H9 (cell line): ENCODE results near the gene PHACTR1. TPM values are rescaled to one million over a fixed set of nuclear protein-coding genes. Genes with fewer than 3 reads are reported as not detected.

Experiments
- DNase-seq: peaks from one replicate; pipeline ENCODE4 v3.0.0-alpha.2; 2017
- H2AFZ ChIP-seq: one replicate; pipeline ENCODE4 v1.6.1; 2013; ENCODE audit warnings: mild to moderate bottlenecking, low read length, control low read depth, moderate library complexity
- H2AK5ac ChIP-seq: 2 replicates; pipeline ENCODE4 v1.6.1; 2013; ENCODE audit warnings: low read length, control low read depth, mixed read lengths; ENCODE audit not compliant: insufficient read length
- H2BK120ac ChIP-seq: one replicate; pipeline ENCODE4 v1.6.1; 2013; ENCODE audit warnings: low read depth, mild to moderate bottlenecking, low read length, control low read depth, inconsistent platforms; ENCODE audit not compliant: poor library complexity, severe bottlenecking
- H2BK12ac ChIP-seq: 2 replicates; pipeline ENCODE4 v1.6.1; 2013; ENCODE audit warnings: low read length, control low read depth, mixed read lengths, low read depth; ENCODE audit not compliant: insufficient read length
- H2BK15ac ChIP-seq: 2 replicates; pipeline ENCODE4 v1.6.1; 2013; ENCODE audit warnings: low read depth, low read length, control low read depth
- H2BK20ac ChIP-seq: one replicate; pipeline ENCODE4 v1.6.1; 2013; ENCODE audit warnings: low read depth, mild to moderate bottlenecking, low read length, control low read depth, inconsistent platforms; ENCODE audit not compliant: poor library complexity, severe bottlenecking
- H2BK5ac ChIP-seq: 2 replicates; pipeline ENCODE4 v1.6.1; 2013; ENCODE audit warnings: low read length, control low read depth, mixed read lengths; ENCODE audit not compliant: insufficient read length
- H3K14ac ChIP-seq: 2 replicates; pipeline ENCODE4 v1.6.1; 2013; ENCODE audit warnings: low read length, control low read depth; ENCODE audit not compliant: insufficient read depth
- H3K18ac ChIP-seq: 2 replicates; pipeline ENCODE4 v1.6.1; 2013; ENCODE audit warnings: low read depth, mild to moderate bottlenecking, mixed read lengths, low read length, control low read depth; ENCODE audit not compliant: insufficient read length
- H3K23ac ChIP-seq: 2 replicates; pipeline ENCODE4 v1.6.1; 2013; ENCODE audit warnings: low read length, control low read depth, mixed read lengths, low read depth; ENCODE audit not compliant: insufficient read length
- H3K23me2 ChIP-seq: 2 replicates; pipeline ENCODE4 v1.6.1; 2013; ENCODE audit warnings: low read depth, mild to moderate bottlenecking, mixed read lengths, low read length, control low read depth; ENCODE audit not compliant: insufficient read length, poor library complexity, severe bottlenecking
- H3K27ac ChIP-seq: 2 replicates; pipeline ENCODE4 v1.5.1; 2013; ENCODE audit warnings: low read length, control low read depth, mixed read lengths, low read depth; ENCODE audit not compliant: insufficient read length
- H3K27me3 ChIP-seq: 2 replicates; pipeline ENCODE4 v1.6.1; 2013; ENCODE audit warnings: low read length, control low read depth, inconsistent platforms; ENCODE audit not compliant: insufficient read depth
- H3K4ac ChIP-seq: 2 replicates; pipeline ENCODE4 v1.6.1; 2013; ENCODE audit warnings: low read depth, mild to moderate bottlenecking, control low read depth, inconsistent platforms, low read length, moderate library complexity
- H3K4me1 ChIP-seq: 2 replicates; pipeline ENCODE4 v1.6.1; 2013; ENCODE audit warnings: low read length, control low read depth, inconsistent platforms; ENCODE audit not compliant: insufficient read depth
- H3K4me2 ChIP-seq: 2 replicates; pipeline ENCODE4 v1.6.1; 2013; ENCODE audit warnings: low read length, control low read depth, mixed read lengths; ENCODE audit not compliant: insufficient read length, insufficient read depth
- H3K56ac ChIP-seq: 2 replicates; pipeline ENCODE4 v1.6.1; 2013; ENCODE audit warnings: low read depth, mild to moderate bottlenecking, mixed read lengths, low read length, control low read depth; ENCODE audit not compliant: insufficient read length
- H3K79me1 ChIP-seq: 2 replicates; pipeline ENCODE4 v1.6.1; 2013; ENCODE audit warnings: low read depth, mild to moderate bottlenecking, moderate library complexity, low read length, control low read depth, inconsistent platforms; ENCODE audit not compliant: insufficient read depth, poor library complexity, severe bottlenecking
- H3K79me2 ChIP-seq: 2 replicates; pipeline ENCODE4 v1.6.1; 2013; ENCODE audit warnings: low read length, control low read depth, inconsistent platforms; ENCODE audit not compliant: insufficient read depth
- H3K9ac ChIP-seq: 2 replicates; pipeline ENCODE4 v1.6.1; 2013; ENCODE audit warnings: low read length, control low read depth, mixed read lengths; ENCODE audit not compliant: insufficient read length; ENCODE audit errors: extremely low read depth
- H3K9me3 ChIP-seq: one replicate; pipeline ENCODE4 v1.6.1; 2013; ENCODE audit warnings: low read depth, low read length, inconsistent platforms; ENCODE audit not compliant: control insufficient read depth
- H3T11ph ChIP-seq: one replicate; pipeline ENCODE4 v1.6.1; 2013; ENCODE audit warnings: mild to moderate bottlenecking, low read length, control low read depth, inconsistent platforms
- H4K20me1 ChIP-seq: one replicate; pipeline ENCODE4 v1.6.1; 2013; ENCODE audit not compliant: control insufficient read depth, insufficient read length, insufficient read depth
- H4K5ac ChIP-seq: 2 replicates; pipeline ENCODE4 v1.6.1; 2013; ENCODE audit warnings: low read depth, mild to moderate bottlenecking, mixed read lengths, low read length, control low read depth; ENCODE audit not compliant: insufficient read length
- H4K8ac ChIP-seq: replicated peaks from 2 replicates; pipeline ENCODE4 v1.6.1; 2013; ENCODE audit warnings: low read length, control low read depth, mixed read lengths, low read depth; ENCODE audit not compliant: insufficient read length
- H4K91ac ChIP-seq: 2 replicates; pipeline ENCODE4 v1.6.1; 2013; ENCODE audit warnings: low read depth, mild to moderate bottlenecking, moderate library complexity, mixed read lengths, low read length, control low read depth; ENCODE audit not compliant: insufficient read length
- H3K27ac Mint-ChIP-seq, 3 experiments: 2 replicates in 2 of 3; 3 replicates in 1 of 3; pipeline ENCODE4 v1.8.0; 2020 to 2021; ENCODE audit warnings: mixed read lengths in 3 of 3, mild to moderate bottlenecking in 1 of 3, moderate library complexity in 1 of 3
- H3K27me3 Mint-ChIP-seq: 2 replicates; pipeline ENCODE4 v1.8.0; 2021; ENCODE audit warnings: low read depth, mild to moderate bottlenecking, moderate library complexity, mixed read lengths
- H3K36me3 Mint-ChIP-seq, 3 experiments: 2 replicates in 2 of 3; 3 replicates in 1 of 3; pipeline ENCODE4 v1.8.0; 2020 to 2021; ENCODE audit warnings: low read depth in 3 of 3, mixed read lengths in 3 of 3; ENCODE audit not compliant: insufficient read depth in 1 of 3
- H3K4me1 Mint-ChIP-seq, 2 experiments: 2 replicates each; pipeline ENCODE4 v1.8.0; 2020; ENCODE audit warnings: mixed read lengths in 2 of 2
- H3K4me3 Mint-ChIP-seq, 2 experiments: 2 replicates in 1 of 2; 3 replicates in 1 of 2; pipeline ENCODE4 v1.8.0; 2020 to 2021; ENCODE audit warnings: mild to moderate bottlenecking in 2 of 2, mixed read lengths in 2 of 2, moderate library complexity in 1 of 2
- H3K9me3 Mint-ChIP-seq, 2 experiments: 2 replicates in 1 of 2; 3 replicates in 1 of 2; pipeline ENCODE4 v1.8.0; 2020; ENCODE audit warnings: mild to moderate bottlenecking in 2 of 2, mixed read lengths in 2 of 2, moderate library complexity in 1 of 2
- CTCF ChIP-seq: fragments of 200-600 bp; sonication (generic); conservative IDR thresholded peaks from 3 replicates; pipeline ENCODE4 v1.8.0; 2021; ENCODE audit warnings: antibody characterized with exemption, mild to moderate bottlenecking
- WGBS: extraction: QIAGEN DNeasy Blood & Tissue Kit; methylation state at CpG from one replicate; pipeline ENCODE4 v1.1.7; 2013; ENCODE audit warnings: missing lambda C conversion rate, low lambda C conversion rate, mixed read lengths; ENCODE audit not compliant: insufficient read length; ENCODE audit errors: extremely low coverage; 5-methylcytosine and 5-hydroxymethylcytosine counted together
- total RNA-seq: library from RNA; stranded (reverse); gene quantifications from 2 replicates; pipeline ENCODE4 v1.2.1, GENCODE V29; 2021

The PHACTR1 gene
- total RNA-seq, 1 experiment from 2014 or later = 15.9 TPM

DNA sequence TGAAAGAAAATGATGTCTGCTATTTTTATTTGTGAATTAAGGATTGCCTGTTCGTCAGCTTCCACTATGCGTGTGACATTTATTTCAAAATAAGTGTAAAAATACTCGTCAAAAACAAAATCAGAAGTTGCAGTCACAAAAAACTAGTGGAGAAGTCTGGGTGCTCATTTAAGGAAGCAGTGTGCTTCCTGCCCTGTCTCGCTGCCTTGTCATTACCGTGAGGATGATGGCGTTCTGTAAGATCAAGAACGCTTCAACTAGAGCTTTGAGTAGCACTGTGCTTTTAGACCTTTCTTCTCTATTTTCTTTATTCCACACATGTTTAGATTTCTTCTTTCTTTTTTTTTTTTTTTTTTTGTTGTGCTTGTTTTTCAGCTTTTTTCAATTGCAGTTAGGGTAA is 424.8 kb downstream of the PHACTR1 start:
- H3K56ac ChIP-seq = no peak overlapping the region
- H3K18ac ChIP-seq = no peak overlapping the region
- no peaks in the 10 kb centered on the region for H3K9me3 ChIP-seq
- H3K79me1 ChIP-seq = no peaks in the 10 kb centered on the region
- no peaks in the 10 kb centered on the region for H3K9me3 Mint-ChIP-seq
- no peak overlapping the region for H3K14ac ChIP-seq
- peaks cover 26 to 28% of the 10 kb centered on the region in 2 experiments for H3K4me1 Mint-ChIP-seq
- no peak overlapping the region for H3K23ac ChIP-seq
- no peak overlapping the region for H3T11ph ChIP-seq
- H2AK5ac ChIP-seq = no peak overlapping the region
- H3K27ac Mint-ChIP-seq = no peak overlapping the region
- H2BK15ac ChIP-seq = no peak overlapping the region
- DNase-seq = no peak
- WGBS = no CpG with 5 or more reads among the region's 7 CpGs
- H3K79me2 ChIP-seq = no peaks in the 10 kb centered on the region
- no peak overlapping the region for H2BK20ac ChIP-seq
- H4K5ac ChIP-seq = no peak overlapping the region
- no peak overlapping the region for H3K4me3 Mint-ChIP-seq
- H2BK120ac ChIP-seq = no peak overlapping the region
- no peaks in the 10 kb centered on the region for H3K27me3 ChIP-seq
- no peak overlapping the region for H3K9ac ChIP-seq
- H3K27ac ChIP-seq = no peak overlapping the region
- H3K23me2 ChIP-seq = no peaks in the 10 kb centered on the region
- peaks cover 3% of the 10 kb centered on the region; the same call in 1 of the 2 replicates for H3K4me1 ChIP-seq
- no peak overlapping the region for H2AFZ ChIP-seq
- no peak overlapping the region for H4K91ac ChIP-seq
- no peak overlapping the region for H4K8ac ChIP-seq
- TF ChIP-seq CTCF = no peak
- no peak overlapping the region for H2BK12ac ChIP-seq
- H3K4ac ChIP-seq = no peak overlapping the region
- no peaks in the 10 kb centered on the region for H4K20me1 ChIP-seq
- no peak overlapping the region for H2BK5ac ChIP-seq
- no peak overlapping the region for H3K4me2 ChIP-seq
- H3K27me3 Mint-ChIP-seq = no peaks in the 10 kb centered on the region
- no peaks in the 10 kb centered on the region for H3K36me3 Mint-ChIP-seq
